GM21576 (cell line): Measurements from ENCODE around the gene HDHD5.

Experiments
- ATAC-seq: cut with Tn5 transposase; IDR thresholded peaks from one replicate; pipeline ENCODE4 v1.9.1; 2021; ENCODE audit warnings: mild to moderate bottlenecking, moderate library complexity; ENCODE audit not compliant: unreplicated experiment

HDHD5 gene

DNA sequence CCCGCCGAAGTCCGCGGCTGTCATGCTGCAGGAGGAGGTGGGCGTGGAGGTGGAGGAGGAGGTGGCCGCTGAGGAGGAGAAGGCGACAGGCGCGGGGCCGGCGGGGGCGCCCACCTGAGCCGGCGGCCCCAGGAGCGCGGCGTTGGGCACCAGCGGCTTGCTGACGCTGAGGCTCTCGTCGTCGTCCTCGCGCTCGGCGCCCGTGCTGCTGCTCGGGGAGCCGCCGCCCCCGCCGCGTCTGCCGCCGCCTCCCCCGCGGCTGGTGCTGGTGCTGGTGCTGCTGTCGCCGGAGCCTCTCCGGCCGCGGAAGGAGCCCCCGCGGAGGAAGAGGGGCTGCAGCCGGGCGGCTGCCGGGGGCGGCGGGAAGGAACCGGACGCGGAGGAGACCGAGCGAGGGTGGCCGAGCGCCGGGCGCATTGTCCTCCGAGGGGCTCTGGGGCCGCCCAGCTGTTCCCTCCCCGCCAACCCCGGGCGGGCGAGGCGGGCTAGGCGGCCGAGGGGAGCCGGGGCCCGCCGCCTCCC, 38.3 kb downstream of the HDHD5 start:
- no peak for ATAC-seq

DNA sequence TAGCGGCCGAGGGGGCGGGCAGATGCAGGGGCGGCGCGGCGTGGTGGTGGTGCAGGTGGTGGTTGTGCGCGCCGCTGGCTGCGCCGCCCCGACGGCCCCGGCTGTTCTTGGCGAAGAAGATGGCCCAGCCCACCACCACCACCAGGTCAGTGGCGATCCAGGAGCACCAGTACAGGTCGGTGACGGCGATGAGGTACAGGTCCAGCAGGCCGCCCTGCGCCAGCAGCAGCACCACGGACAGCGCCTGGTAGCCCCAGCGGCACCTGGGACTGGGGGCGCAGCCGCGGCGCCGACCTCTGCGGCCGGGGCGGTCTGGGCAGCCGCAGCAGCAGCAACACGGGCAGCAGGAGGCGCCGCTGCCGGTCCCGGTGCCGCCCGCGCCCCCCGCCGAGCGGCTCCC, 38.8 kb downstream of the HDHD5 start:
- ATAC-seq = no peak

DNA sequence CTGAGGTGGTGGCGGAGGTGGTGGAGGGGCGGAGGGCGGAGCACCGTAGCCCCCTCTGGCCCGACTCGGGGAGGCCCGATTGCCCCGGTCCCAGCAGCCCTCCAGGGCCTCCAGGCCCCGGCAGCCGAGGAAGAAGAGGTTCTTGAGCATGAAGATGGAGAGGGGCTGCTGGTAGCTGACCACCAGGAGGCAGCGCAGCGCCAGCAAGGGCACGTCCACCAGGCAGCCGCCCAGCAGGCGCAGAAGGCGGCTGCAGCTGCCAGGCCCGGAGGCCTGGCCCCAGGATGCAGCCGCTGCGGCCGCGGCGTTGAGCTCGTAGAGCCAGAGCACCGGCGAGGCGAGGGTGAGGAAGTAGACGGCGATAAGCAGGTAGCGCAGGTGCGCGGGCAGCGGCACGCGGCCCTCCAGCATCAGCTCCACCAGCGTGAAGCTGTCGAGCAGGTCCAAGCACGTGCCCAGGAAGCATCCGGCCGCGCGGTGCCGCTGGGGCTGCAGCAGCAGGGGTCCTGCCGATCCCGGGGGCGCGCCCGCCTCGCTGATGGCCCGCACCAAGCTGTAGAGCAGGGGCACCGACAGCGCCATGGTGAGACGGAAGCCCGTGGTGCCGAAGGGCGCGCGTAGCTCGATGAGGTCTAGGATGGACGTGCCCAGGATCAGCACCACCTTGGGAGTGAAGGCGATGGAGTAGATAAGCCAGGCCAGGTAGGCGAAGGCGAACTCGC, 39.4 kb downstream of the HDHD5 start:
- no peak for ATAC-seq

DNA sequence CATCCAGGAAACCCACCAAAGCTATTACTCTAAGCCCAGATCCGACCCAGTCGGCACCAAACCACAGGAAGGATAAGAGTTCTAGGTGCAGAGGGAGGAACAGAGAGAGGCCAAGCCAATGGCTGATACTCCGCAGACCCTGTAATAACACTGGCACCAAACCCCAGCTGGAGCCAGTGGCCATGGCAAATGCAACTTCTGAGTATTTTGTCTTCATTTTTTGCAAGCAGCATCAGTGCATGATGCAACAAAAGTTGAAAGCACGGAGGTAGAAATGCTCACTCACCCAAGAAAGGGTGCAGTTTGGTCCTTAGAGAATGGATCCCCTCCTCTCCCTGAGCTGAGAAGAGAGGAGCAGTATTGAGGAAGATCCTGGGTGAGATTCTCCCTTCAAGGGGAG, 40.7 kb downstream of the HDHD5 start:
- ATAC-seq = no peak

DNA sequence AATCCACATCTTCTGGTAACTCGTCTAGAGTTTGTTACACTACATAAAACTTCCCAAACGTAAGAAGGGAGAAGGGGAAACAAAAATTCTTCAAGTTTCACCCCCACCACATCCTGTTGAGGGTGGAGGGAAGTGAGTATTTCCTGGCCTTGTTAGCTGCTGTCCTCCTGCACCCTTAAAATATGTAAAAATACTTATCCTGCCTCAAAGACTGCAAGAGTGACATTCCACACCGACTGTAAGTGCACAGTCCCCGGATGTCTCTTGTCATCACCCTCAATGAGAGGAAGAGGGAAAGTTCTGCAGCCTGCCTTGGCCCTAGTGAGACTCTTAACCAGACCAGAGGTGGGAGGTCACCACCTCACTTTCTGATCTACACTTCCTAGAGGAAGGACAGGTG, 41.2 kb downstream of the HDHD5 start:
- no peak for ATAC-seq

DNA sequence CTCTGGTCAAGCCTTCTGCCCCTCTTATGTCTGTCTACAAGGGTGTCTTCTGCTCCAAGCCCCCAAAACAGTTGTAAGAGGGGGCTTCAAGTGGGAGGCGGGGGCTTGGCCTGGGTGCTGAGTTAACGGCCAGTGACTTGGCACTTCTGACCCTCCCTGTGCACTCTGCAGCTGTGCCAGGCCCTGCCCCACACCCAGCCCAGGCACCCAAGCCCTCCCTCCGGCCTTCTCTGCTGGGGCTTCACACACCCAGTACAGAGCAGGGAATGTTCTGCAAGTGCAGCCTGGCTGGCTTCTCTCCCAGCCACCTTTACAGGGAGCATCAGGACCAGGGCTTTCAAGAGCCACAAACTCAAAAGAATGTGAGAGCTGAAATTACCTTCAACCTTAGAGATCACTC, 41.7 kb downstream of the HDHD5 start:
- ATAC-seq = no peak

DNA sequence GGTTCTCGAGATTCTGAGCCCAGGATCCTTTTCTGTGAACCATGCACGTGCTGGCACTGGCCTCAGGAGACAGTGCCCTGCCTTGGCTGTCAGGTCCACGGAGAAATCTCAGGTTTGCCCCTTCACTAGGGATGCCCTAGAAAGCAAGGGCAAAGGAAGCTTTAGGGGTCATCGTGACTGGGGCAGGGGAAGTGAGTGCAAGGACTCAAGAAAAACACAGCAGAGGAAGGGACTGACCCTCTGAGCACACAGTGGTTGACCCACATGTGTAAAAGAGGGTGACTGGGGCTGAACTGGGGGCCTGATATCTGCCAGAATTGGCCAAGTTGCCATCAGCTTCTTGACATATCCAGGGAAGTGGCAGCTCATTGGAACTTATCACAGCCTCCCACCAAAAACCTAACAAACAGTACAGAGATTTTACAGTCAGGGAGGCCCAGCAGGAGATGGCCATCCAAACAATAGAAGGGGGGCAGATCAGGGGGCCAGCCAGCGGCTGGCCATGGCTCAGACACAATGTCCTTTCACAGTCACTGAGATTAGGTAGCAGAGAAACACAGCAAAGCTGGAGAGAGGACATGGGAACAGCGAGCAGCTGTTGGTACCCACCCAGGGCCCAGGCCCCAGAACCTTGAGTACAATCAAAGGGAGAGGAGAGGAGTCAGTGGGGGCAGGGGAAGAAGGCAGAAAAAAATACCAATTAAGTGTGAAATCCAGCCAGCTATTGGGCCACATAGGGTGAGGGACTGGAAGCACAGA, 42.3 kb downstream of the HDHD5 start:
- ATAC-seq = no peak

DNA sequence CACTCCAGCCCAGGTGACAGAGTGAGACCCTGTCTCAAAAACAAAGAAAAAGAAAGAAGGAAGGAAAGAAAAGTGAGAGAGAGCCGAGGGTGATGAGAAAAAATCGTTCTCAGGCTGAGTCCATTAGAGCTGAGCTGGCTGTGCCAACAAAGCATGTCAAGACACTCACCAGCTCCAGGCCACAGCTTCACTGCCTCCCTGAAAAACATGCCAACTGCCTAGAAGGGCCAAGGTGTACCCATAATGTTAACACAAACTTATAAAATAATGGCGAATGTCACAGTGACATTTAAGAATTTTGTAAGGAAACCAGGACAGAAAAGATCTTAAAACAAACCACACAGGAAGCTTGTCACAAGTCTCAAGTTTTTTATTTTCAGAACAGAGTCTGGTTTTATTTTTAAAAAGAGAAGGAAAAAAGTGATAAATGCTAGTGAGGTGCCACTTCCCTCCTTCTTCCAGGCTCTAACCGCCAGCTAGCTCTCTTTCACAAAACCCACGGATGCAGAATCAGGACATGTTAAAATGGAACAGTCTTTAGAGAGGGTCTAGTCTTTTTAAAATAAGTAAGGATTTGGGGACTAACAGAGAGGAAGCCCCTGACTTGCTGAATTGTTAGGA, 43.0 kb downstream of the HDHD5 start:
- ATAC-seq = no peak

DNA sequence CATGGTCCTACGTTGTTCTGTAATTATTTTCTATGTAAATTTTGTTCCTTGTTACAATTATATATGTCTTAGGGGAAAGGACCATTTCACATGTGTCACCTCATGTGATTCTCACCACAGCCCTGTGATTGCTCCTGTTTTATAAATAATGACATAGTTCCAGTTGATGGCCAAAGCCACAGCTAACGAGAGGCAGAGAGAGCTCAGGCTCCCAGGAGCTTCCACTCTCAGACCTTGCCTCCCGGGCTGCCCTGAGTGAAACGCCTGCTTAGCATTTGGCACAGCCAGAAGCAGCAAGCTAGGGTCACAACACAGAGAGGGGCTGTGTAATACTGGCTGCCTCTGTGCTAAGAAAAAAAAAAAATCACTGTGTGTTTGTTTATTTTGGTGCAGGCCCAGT, 43.8 kb downstream of the HDHD5 start:
- ATAC-seq = no peak

DNA sequence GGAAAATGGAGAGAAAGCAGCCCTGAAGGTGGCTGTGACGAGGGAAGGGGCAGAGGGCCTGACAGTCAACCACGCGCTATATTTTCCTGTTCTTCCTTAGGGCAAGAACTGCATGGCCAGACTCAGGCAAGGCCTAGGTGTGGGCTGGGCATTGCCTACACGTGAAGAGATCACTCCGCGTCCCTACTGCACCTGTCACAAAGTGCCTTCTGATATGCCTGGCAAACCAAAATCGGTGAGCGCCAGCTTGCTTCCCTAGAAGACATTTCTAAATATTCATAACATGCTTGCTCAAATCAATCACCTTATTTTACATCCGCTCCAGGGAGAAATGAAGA, 44.2 kb downstream of the HDHD5 start:
- ATAC-seq = no peak

DNA sequence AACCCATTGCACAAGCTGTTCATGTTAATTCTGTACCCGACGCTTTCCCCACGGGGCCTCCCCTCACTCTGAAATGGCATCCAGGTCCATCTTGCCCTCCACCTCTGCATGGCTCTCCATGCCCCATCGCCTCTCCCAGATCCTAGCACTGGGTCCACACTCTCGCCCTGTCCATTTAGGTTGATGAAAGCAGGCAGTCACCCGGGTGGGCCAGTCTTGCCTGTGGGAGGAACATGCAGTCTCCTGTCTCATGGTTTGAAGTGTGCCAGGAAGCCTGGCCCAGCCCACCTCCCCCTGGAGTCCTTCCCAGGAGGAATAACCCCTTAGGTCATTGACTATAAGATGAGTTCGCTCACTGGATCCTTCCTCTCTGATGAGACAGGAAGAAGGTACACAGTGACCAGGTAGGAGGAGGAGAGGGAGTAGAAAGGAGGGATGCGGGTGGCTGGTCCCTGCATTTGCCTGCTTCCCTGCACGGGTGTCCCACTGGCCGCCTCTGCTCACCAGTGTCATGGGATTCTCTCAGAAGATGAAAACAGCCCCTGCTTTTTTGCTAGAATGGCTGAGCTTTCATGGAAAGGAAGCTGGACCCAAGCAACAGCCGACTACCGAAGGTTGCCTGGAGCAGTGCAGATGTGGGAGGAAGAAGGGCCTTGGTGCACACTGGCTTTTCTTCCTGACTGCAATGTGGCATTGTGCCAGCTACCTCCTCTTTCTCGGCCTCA, 44.7 kb downstream of the HDHD5 start:
- ATAC-seq = no peak

DNA sequence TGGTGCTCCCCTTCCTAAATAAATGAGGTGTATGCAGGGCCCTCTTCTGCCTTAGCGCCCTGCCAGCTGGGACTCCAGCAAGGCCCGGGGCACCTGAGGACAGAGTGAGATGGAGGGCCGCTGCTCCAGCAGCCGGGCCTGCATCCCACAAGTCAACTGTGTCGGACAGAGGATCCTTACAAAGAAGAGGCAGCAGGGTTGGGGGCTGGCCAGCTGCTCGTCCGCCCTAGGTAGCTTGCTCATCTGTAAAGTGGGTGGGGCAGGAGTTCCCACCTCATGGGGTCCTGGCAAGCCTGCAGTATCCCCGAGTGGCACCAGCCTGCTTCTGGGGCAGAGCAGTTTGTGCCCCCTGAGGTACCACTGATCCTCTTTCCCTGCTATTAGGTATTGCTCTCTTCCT, 45.5 kb downstream of the HDHD5 start:
- no peak for ATAC-seq

DNA sequence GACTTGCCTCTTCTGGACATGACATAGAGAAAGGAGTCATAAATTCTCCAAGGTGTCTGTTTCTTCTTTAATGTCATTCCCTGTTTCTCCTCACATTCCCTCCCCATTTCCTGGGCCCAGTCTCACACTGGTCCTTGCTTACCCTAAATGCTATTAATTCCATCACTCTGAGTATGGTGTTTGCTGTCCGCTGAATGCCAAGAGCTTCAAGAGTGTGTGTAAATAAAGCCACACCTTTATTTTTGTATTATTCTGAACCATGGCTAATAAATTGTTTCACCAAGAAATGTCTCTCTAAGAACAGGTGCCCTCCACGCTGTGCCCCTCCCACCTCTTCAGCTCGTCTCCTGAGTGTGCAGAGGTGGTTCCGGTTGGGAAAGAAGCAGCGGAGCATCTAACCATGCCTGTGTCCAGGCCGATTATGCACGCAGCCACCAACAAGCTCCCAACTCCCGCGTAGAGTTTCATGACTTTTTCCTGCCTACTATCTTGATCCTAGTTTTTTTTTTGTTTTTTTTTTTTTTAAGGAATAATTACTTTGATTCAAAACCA, 46.5 kb downstream of the HDHD5 start:
- no peak for ATAC-seq

DNA sequence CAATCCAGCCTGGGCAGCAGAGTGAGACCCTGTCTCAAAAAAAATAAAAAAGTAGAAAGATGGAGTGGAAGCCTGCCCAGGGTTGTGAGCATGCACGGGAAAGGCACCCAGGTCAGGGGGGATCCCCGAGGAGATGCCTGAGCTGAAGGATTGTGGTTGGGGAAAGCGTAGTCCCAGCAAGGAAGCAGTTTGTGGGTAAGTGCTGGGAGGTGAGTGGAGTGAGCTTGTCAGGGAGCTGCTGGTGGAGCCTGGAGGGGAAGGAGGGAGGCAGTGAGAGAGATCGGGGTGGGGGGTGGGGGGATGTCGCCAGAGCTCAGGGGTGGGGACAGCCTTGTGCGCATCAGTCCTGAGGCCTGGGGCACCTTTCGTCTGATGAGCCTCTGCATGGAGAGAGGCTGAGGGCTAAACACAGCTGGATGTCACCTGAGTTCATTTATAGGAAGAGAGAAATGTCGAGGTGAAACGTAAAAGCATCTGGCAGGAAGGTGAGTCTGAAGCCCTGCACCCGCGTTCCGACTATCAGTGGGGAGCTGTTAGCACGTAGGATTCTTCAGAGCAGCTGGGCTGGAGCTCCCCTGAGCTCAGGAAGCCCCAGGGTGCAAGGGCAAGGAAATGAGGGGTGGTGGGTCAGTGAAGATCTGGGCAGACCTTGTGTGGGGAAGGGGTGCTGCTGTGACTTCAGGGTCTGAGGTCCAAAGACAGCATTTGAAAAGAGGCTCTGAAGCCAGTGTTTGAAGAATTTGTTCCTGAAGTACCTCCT, 48.1 kb downstream of the HDHD5 start:
- no peak for ATAC-seq

DNA sequence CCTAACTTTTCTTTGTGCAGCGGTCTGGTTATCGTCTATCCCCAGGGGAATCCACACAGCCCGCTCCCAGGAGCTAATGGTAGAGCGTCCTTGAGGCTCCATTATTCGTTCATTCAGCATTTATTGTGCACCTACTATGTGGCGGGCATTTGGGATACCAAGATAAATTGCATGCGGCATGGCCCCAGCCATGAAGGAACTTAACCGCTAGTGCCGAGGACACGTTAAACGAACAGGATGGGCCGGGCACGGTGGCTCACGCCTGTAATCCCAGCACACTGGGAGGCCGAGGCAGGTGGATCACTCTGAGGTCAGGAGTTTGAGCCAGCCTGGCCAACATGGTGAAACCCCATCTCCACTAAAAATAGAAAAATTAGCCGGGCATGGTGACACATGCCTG, 49.1 kb downstream of the HDHD5 start:
- no peak for ATAC-seq

DNA sequence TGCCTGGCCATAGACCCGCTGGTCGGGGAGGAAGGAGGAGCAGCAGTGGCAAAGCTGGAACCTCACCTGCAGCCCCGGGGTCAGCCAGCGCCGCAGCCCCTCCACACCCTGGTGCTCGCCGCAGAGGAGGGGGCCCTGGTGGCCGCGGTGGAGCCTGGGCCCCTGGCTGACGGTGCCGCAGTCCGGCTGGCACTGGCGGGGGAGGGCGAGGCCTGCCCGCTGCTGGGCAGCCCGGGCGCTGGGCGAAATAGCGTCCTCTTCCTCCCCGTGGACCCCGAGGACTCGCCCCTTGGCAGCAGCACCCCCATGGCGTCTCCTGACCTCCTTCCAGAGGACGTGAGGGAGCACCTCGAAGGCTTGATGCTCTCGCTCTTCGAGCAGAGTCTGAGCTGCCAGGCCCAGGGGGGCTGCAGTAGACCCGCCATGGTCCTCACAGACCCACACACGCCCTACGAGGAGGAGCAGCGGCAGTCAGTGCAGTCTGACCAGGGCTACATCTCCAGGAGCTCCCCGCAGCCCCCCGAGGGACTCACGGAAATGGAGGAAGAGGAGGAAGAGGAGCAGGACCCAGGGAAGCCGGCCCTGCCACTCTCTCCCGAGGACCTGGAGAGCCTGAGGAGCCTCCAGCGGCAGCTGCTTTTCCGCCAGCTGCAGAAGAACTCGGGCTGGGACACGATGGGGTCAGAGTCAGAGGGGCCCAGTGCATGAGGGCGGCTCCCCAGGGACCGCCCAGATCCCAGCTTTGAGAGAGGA, 49.8 kb downstream of the HDHD5 start:
- ATAC-seq = no peak

DNA sequence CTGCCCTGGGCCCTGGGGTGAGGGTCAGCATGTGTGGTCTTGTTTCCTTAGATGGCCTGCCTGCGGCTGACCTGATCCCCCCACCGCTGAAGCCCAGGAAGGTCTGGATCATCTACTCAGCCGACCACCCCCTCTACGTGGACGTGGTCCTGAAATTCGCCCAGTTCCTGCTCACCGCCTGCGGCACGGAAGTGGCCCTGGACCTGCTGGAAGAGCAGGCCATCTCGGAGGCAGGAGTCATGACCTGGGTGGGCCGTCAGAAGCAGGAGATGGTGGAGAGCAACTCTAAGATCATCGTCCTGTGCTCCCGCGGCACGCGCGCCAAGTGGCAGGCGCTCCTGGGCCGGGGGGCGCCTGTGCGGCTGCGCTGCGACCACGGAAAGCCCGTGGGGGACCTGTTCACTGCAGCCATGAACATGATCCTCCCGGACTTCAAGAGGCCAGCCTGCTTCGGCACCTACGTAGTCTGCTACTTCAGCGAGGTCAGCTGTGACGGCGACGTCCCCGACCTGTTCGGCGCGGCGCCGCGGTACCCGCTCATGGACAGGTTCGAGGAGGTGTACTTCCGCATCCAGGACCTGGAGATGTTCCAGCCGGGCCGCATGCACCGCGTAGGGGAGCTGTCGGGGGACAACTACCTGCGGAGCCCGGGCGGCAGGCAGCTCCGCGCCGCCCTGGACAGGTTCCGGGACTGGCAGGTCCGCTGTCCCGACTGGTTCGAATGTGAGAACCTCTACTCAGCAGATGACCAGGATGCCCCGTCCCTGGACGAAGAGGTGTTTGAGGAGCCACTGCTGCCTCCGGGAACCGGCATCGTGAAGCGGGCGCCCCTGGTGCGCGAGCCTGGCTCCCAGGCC, 50.6 kb downstream of the HDHD5 start:
- no peak for ATAC-seq

DNA sequence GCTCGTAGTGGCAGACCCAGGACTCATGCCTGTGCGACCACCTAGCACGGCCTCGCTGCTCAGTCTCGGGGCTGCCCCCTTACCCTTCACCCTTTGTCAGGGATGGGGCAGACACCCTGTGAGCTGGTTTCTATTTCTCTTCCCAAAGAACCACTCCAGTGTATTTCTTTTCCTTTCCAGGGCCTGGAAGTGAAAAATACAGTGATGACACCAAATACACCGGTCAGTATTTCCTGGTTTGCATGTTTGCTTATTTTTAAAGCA, 51.6 kb downstream of the HDHD5 start:
- no peak for ATAC-seq
